Mucosa of gallbladder (tissue), 1 donor: ENCODE measurements around the gene PEX6. TPM values are rescaled to one million over a fixed set of nuclear protein-coding genes. Genes with fewer than 3 reads are reported as not detected.
"Not testable (repeated sequence)": the region's sequence is repeated elsewhere in the genome, so short reads cannot be mapped to it uniquely, and the experiment has no call there.

Experiments used
- DNase-seq: peaks from one replicate; pipeline ENCODE4 v3.0.0-alpha.2; 2020; ENCODE audit warnings: low spot score
- total RNA-seq: library from RNA; stranded (reverse); gene quantifications from one replicate; pipeline ENCODE4 v1.2.1, GENCODE V29; 2021
- donor health status: DM: no; HTN: no; CAD: no.

PEX6 gene
- total RNA-seq, 1 donor from 2014 or later, result 53.0 TPM

DNA sequence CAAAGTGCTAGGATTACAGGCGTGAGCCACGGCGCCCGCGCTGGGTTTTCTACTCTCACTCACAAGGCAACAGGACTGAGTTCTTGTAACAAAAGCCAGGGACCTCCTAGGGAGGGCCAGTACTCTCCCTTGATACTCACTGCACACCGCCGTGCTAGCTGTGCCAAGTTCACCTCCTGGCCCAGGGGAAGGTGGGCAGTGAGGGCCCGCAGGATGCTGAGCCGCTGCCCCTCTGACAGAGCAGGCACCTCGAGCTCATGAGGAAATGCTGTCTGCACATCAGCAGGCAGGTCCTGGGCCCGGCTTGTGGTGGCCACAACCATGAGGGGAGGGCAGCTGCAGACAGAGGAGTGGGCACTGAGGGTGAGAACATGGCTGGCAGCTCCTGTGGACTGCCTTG lies 11.8 kb downstream of the PEX6 start:
- DNase-seq, result no peak

DNA sequence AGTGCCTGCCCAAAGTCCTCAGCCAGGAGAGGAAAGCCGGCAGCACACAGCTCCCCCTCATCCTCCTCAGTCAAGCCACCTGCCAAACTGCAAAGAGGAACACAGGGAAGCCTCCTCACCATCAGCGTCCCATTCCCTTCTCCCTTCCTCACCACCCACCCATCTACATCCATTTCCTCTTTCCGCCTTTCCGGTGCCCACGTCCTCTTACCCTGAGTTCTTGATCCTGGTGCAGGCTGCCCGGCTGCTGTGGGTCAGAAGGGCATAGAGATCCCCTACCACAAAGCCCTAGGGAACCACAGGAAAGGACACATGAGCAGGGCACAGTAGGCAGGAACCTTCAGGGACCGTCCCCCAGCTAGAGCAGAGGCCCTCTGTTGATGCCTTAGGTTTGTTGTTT lies 12.4 kb downstream of the PEX6 start:
- DNase-seq, result no peak

DNA sequence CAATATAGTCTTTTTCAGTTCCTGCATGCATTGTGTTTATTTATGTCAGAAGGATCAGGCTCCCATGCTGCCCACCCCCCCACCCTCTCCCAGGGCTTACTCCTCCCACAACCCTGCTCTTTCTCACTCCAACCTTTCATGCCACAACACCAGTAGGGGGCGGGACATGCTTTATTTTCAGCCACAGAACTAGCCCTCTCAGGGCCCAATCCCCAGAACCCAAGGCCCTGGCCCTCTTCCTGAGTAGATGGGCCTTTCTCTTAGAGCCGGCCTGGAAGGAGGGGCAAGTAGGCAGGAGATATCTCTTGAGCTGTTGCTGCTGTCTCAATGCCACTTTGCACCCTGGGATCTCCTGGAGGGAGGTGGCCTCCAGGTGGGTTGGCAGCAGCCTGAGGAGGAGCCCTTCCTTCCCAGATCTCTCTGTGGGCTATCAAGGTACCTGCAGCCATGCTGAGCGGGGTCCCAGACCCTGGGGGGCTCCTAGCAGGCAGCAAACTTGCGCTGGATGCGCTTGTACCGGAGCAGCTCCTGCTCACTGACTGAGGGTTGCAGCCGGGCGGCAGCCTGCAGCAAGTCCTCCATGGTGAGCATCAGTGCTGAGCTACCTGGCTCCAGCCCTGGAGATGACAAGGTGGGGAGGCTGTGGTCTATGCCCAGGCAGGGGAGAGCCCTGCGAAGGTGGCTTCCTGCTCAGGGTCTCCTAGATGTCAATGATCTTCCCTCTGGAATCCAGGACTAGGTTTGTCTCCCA lies 15.0 kb downstream of the PEX6 start:
- no peak for DNase-seq

DNA sequence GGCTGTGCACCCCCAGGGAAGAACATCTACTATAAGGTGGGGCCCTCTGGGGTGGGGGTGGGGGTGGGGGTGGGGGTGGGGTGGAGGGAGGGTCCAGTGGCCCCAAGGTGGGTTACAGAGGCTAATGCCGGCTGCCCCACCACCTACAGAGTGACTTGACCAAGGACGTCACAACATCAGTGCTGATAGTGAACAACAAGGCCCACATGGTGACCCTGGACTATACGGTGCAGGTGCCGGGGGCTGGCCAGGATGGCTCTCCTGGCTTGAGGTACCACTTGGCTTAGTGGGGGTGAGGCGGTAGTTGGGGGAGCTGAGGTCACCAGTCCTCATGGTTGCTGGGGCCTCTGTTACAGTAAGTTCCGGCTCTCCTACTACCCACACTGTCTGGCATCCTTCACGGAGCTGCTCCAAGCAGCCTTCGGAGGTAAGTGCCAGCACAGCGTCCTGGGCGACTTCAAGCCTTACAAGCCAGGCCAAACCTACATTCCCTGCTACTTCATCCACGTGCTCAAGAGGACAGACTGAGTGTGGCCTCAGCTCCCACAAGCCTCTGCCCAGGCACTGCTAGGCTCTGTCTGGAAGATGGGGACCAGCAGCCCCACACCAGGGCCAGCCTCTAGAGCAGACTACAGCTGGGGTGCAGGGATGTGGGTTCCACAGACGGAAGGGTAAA lies 15.7 kb downstream of the PEX6 start:
- DNase-seq, result no peak

DNA sequence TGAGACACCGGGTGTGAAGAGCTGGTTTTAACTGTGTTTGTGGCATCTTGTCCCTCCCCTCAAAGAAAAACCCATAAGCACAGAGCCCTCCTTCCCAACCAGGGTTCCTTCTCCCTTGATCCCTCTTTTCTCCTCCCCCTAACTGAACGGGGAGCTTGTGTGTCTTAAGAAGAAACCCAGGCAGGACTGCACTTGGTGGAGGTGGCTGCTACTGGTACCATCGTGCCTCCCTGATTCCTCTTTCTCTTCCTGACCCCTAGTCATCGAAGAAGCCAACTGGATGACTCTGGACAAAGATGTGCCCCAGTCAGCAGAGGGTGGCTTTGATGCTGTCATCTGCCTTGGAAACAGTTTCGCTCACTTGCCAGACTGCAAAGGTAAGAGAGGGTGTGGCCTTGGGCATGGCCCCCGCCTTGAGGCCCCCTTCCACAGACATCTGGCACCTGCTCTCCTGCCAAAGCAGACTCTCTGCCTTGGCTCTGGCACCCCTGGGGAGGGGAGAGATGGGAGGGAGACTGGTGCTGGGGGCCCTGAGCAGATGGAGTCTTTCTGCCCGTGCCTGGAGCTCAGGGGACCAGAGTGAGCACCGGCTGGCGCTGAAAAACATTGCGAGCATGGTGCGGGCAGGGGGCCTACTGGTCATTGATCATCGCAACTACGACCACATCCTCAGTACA lies 16.3 kb downstream of the PEX6 start:
- DNase-seq, result no peak

DNA sequence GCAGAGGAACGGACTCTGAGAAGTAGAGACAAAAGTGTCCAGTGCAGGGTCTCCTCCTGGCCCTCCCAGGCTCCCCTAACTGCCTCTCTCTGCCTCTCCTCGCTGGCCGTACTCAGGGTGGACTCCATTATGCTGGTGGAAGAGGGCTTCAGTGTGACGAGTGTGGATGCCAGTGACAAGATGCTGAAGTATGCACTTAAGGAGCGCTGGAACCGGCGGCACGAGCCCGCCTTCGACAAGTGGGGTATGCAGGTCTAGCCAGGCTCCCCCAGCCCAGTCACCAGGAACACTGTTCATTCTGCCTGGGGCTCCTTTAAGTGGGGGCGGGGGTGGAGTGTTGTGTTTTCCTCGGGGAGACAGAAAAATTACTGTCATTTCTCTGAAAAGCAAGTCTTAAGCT lies 16.9 kb downstream of the PEX6 start:
- DNase-seq, result no peak

DNA sequence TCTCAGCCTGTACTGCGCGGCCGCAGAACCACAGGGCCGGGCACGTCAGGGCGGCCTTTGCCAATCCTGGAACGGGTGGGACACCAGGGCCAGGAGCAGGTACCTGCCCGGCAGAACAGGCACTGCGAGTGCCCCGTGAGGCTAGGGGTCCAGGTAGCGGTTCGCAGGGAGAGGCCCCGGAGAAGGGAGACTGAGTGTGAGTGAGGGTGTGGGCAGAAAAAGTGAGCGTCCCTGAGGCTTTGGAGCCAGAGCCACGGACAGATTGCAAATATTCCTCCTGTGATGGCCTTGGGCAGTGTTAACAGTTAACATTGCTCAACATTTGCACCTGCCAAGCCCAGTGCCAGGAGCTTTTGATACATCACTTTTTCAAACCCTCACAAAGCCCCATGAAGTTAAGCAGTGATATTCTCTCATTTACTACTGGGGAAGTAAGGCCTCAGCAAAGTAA lies 17.9 kb downstream of the PEX6 start:
- DNase-seq, result no peak

DNA sequence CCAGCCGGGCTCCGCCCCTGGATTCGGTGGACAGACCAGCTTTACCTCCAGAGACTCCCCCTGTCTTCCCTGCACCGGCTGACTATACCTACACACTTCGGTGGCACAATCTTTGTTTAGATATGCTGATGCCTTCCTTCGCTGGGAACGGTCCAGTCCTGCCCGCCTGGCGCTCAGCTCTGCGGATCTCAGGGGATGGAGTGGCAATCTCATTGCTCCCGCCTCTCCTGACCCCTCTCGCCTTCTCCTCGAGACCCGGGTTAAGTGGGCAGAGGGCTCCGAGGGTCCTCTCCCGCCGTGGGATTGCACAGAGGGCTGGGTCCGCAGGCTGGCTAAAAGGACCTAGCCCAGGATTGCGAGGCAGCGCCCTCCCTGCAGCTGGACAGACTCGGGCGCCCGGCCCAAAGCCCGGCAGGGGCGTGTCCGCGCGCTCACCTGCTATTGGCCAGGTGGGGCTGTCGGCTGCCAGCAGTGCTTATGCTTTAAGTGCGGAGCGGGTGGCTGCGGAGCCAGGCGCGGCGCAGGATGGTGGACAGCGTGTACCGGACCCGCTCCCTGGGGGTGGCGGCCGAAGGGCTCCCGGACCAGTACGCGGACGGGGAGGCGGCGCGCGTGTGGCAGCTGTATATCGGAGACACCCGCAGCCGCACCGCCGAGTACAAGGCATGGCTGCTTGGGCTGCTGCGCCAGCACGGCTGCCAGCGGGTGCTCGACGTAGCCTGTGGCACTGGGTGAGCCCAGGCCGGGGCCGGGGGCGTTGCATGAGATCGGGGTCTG lies 18.6 kb downstream of the PEX6 start, which contains the start of gene GNMT:
Gene GNMT, plus strand, starts transcription at position 512 of the 777 bp plus-strand sequence. Its CDS starts 14 bp downstream, at position 526.
- DNase-seq, result peak; percentile 54

DNA sequence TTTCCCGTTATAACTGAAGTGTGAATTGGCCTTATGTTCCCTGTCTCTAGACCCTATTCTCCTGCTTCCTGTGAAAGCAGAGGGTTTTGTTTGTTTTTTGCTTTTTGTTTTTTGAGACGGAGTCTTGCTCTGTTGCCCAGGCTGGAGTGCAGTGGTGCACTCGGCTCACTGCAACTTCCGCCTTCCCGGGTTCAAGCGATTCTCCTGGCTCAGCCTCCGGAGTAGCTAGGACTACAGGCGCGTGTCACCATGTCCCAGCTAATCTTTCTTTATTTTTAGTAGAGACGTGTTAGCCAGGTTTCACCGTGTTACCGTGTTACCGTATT lies 19.1 kb downstream of the PEX6 start:
- no peak for DNase-seq

DNA sequence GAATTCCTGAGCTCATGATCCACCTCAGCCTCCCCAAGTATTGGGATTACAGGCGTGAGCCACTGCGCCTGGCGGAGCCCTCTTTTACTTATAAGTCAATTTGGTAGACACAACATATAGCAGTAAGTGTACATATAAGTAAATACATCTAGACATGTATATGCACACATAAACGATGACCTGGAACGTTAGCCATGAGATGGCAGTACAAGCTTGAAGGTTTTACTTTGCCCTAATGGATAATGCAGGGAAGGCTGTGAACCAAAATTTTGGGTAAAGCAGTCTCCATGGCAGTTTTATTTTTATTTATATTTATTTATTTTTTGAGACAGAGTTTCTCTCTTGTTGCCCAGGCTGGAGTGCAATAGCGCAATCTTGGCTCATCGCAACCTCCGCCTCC lies 20.9 kb downstream of the PEX6 start:
- DNase-seq, result no peak

DNA sequence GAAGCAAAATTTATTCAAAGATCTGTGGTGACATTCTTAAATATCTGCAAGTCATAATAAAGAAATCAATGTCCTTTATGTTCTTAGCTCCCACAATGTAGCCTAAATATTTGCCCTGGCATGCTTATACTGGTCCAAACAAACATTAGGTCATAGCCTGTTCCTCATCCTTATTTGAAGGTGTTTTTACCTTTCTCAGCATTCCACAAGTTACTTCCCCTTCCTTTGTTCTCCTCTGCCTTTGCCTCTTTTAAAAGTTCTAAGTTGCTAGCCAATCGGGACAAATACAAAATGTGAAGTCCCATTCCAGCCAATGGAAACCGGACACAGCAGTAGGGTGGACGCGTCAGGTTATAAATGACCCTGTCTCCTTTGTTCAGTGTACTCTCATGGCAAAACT lies 24.6 kb downstream of the PEX6 start:
- DNase-seq, result not testable (repeated sequence)

DNA sequence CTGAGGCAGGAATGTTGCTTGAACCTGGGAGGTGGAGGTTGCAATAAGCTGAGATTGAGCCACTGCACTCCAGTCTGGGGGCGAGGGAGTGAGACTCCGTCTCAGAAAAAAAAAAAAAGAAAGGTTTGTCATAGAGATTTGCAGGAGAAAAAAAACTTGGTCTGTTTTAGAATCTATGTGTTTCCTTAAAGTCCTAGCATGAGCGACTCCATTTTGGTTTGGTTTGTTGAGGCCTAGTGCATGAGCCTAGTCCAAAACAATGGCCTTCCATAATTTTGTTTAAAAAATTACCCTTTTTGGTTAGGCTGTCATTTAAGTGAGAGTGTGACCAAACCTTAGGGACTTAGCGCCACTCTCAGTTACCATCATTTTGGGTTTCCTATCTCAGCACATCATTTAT lies 26.6 kb downstream of the PEX6 start:
- DNase-seq, result no peak

DNA sequence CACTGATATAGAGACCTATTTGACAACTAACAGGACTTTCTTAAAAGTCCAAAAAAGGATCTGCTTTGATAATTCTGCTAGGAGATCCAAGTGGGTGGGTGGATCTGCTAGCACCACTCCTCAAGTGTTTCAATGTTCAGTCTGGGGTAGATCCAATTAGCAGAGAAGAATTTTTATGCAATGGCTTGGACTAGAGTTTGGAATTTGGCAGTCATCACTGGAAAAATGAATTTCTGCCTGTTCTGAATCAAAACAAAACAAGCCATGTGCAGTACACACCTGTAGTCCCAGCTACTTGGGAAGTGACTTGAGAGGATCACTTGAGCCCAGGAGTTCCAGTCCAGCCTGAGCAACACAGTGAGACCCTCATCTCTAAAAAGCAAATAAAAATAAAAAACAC lies 31.0 kb downstream of the PEX6 start:
- DNase-seq, result no peak

DNA sequence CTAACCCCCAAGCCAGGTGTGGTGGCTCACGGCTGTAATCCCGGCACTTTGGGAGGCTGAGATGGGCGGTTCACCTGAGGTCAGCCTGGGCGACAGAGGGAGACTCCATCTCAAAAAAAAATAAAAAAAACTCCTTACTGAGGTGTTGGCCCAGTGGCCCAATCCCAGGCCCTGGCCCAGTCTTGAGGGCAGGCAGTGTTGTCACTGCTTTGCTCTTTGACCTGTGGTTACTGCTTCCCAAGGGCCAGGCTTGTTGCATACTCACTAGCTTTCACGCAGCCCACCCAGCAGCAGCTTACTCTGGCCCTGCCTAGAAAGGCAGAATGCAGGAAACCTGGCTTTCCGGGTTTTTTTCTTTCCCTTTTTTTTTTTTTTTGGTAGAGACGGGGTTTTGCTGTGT lies 36.5 kb downstream of the PEX6 start:
- DNase-seq, result no peak

DNA sequence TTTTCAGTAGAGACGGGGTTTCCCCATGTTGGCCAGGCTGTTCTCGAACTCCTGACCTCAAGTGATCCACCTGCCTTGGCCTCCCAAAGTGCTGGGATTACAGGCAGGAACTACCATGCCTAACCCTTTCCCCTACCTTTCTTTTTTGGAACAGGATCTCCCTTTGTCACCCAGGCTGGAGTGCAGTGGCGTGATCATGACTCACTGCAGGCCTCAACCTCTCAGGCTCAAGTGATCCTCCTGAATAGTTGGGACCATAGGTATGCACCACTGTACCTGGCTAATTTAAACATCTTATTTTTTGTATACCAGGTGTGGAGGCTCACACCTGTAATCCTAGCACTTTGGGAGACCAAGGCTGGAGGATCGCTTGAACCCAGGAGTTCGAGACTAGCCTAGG lies 37.6 kb downstream of the PEX6 start:
- DNase-seq, result not testable (repeated sequence)

DNA sequence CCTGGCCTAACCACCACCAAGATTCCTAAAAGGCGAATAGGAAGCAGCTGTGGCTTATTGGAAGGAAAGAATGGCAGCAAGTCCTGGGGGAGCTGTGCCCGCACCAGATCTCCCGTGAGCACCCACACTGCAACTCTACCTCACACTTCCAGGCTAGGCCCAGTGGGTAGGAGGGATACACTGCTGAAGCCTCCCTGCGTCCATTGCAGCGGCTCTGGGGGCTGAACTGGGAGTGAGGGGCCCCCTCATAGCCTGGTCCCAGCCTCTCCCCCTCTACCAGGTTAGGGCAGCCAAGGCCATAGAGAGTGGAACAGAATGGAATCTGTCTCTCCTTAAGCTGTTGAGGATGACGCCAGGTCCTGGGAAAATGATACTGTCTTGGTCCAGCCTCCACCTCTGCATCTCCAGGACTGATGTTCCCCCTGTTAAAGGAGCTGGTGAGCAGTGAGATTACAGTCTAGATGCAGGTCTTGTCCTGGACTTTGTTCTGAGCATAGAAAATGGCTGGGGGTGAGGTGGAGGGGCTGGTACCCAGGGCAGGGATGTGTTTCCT lies 38.4 kb downstream of the PEX6 start:
- DNase-seq, result no peak

DNA sequence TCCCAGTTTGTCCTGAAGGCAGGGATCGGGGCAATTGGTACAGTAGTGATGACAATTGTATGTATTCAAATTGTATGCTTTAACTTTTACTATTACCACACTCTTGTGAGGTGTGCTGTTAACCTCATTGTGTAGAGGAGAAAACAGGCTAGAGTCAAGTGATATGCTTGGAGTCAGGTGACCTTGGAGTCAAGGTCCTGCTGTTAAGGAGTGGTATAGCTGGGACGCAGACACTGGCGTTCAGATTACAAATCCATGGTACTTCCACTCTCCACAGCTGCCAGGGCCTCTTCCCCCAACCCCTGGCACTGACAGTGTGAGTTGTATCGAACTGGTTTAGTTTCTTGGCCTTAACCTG lies 39.2 kb downstream of the PEX6 start:
- no peak for DNase-seq

DNA sequence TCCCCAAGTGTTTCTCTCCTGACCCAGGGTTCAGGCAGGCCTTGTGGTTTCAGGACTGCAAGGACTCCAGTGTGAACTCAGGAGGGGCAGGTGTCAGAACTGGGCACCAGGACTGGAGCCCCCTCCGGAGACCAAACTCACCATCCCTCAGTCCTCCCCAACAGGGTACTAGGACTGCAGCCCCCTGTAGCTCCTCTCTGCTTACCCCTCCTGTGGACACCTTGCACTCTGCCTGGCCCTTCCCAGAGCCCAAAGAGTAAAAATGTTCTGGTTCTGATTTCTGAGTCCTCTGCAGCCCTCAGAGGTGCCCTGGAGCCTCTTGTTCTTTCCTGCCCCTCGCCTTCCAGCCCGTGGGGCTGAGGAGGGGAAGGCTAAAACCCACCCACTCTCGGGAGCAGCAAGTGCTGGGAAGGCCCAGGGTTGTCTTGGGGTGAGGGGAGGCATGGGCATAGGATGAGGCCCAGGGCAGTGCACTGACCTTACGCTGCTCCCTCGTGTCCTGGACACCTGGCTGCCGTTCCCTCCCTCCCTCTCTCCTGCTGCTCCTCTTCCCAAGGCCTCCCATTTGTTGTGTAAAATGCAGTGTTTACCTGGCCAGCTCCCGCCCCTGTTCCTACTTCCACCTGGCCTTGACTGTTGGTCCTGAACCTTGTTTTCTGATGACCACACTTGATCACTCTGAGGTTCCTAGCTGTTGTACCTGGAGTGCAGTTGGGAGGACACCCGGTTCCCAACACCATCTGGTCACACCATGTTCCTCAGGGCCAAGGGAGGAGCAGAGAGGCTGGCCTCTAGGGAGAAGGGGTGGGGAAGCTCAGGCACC lies 39.8 kb downstream of the PEX6 start:
- DNase-seq, result no peak

DNA sequence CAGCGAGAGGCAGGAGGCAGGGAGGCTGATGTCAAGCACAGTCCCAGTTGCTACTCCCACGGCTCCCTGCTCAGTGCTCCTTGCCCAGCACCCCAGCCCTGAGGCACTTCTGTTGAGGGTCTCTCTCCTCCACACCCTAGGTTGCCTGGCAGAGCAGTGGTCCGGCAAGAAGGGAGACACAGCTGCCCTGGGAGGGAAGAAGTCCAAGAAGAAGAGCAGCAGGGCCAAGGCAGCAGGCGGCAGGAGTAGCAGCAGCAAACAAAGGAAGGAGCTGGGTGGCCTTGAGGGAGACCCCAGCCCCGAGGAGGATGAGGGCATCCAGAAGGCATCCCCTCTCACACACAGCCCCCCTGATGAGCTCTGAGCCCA lies 40.6 kb downstream of the PEX6 start:
- DNase-seq, result no peak

DNA sequence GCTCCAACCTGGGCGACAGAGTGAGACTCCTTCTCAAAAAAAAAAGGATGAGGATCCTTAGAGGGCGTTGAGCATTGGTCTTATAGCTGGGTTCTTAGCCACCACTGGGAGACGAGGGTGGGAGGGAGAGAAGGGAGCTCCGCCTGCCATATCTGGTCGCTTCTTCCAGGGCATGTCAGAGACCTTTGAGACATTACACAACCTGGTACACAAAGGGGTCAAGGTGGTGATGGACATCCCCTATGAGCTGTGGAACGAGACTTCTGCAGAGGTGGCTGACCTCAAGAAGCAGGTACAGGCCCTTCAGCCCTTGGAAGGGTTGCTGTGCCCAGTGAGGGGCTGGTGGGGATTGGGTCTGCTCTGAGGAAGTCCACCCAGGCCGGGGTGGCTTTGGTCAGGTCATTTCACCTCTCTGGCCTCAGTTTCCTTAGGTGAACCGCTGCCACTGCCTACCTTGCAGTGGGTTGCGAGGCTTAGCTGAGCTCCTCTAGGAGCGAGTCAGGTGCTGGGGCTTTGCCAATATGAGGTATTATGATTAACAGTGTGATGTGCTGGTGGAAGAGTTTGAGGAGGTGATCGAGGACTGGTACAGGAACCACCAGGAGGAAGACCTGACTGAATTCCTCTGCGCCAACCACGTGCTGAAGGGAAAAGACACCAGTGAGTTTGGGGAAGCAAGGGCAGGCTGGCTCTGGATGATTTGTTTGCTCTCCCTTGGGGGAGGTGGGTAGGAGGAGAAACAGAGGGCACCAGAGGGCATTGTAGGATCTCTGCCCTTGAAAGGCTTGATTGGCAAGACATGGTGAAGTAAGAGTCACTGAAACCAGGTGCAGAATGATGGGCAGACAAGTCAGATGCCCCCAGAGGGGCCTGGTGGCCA lies 41.2 kb downstream of the PEX6 start:
- no peak for DNase-seq
